Measurements from ENCODE around the gene HMCN2. TPM values are rescaled to one million over a fixed set of nuclear protein-coding genes. Genes with fewer than 3 reads are reported as not detected.
A peak's percentile ranks its signal among the peaks of the same experiment; 100 is the strongest.

The HMCN2 gene
- total RNA-seq, 6 experiments from 2014 or later = 0.31 to 2.0 (median 1.1) TPM

- ATAC-seq = peak; percentile 16 to 57 (median 45)
- intact Hi-C loops (cut with DNase I) = no loop called here
- 25% methylated on average over 3 of the region's 6 CpGs for WGBS (ENCODE audit: insufficient coverage, low coverage, low lambda C conversion rate, missing lambda C conversion rate)
- H3K9me3 ChIP-seq = peaks cover 0 to 4% (median 0%) of the 10 kb centered on the region in 4 donors
- peak overlapping the region in 1 of 3 donors; percentile 48 for H3K4me3 ChIP-seq
- DNase-seq = peak; percentile 31 to 95 (median 94)
- TF ChIP-seq CTCF (IDR thresholded peaks at IDR 0.05) = no peak
- no peak for TF ChIP-seq POLR2A (IDR thresholded peaks at IDR 0.05)
- peak overlapping the region in 2 of 3 donors; percentile 66 to 96 for H3K27ac ChIP-seq
- no peaks in the 10 kb centered on the region for H3K36me3 ChIP-seq
- H3K4me1 ChIP-seq = peaks cover 0 to 49% (median 2%) of the 10 kb centered on the region in 4 donors
- H3K27me3 ChIP-seq = no peaks in the 10 kb centered on the region
Measured at GRCh38 chr9:130438382-130438981, 172.9 kb downstream of the HMCN2 start.

DNA sequence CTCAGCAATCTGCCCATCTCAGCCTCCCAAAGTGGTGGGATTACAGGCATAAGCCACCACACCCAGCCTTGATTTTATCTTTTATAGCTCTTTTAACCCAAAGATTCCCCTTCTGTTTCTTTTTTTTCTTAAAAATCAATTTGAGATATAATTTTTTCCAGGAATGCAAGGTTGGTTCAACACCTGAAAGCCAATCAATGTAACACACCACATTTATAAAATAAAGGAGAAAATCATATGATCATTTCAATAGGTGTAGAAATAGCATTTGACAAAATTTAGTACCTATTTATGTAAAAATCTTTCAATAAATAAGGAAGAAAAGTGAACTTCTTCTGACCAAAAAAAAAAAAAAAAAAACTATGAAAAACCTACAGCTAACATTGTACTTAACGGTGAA is 175.5 kb downstream of the HMCN2 start:
- H3K36me3 ChIP-seq = no peaks in the 10 kb centered on the region
- H3K4me1 ChIP-seq = peaks cover 0 to 51% (median 7%) of the 10 kb centered on the region in 4 donors
- intact Hi-C loops (cut with DNase I) = no loop called here
- H3K9me3 ChIP-seq = peaks cover 0 to 4% (median 0%) of the 10 kb centered on the region in 4 donors
- no peak for ATAC-seq
- 100% methylated on average over 1 of the region's 1 CpG for WGBS (ENCODE audit: insufficient coverage, low coverage, low lambda C conversion rate, missing lambda C conversion rate)
- TF ChIP-seq CTCF (IDR thresholded peaks at IDR 0.05) (no peak), POLR2A (IDR thresholded peaks at IDR 0.05) (no peak)
- H3K4me3 ChIP-seq = no peak overlapping the region
- peak overlapping the region in 1 of 3 donors; percentile 96 for H3K27ac ChIP-seq
- DNase-seq = no peak
- H3K27me3 ChIP-seq = no peaks in the 10 kb centered on the region

DNA sequence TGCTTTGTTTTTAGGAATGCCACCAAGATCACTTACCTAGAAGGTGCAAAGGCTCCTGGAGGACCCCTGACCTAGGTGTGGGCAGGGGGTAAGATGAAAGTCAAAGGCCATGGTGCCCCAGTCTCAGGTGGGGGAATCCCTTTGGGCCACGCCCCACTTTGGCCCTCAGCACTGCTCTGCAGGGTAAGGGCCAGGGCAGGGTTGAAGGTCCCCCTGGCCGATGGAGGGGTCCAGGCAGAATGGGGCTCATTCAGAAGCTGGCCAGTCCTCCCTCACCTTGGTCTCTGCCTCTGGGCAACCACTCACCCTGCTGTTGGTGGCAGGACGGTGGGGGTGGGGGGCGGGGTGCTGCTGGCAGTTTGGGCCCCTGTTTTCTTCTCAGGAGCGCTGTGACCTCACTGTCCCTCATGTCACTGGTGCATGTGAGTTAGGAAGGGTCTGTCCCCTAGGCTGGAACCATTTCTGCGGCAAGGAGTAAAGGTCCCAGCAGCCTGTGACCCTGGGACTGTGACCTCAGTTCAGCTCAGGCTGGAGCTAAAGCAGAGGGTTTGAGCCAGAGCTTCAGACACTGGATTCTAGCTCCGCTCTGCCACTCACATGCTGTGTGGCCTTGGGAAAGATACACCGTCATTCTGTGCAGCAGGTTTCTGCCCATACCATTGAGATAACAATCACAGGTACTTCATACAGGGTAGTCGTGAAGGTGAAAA is 177.3 kb downstream of the HMCN2 start:
- TF ChIP-seq POLR2A (IDR thresholded peaks at IDR 0.05) (no peak), CTCF (IDR thresholded peaks at IDR 0.05) (no peak)

GRCh38 chr9:130443456-130443801 is 177.9 kb downstream of the HMCN2 start:
- DNase-seq = peak in 1 of 3 donors; percentile 52

More for the DNA sequence above, 177.3 kb downstream of the HMCN2 start:
- Histone ChIP-seq H3K4me1 (peaks cover 0 to 49% (median 13%) of the 10 kb centered on the region in 4 donors), H3K9me3 (peaks cover 0 to 4% (median 0%) of the 10 kb centered on the region in 4 donors), H3K27ac (peak overlapping the region in 2 of 3 donors; percentile 77 to 99), H3K4me3 (no peak overlapping the region), H3K36me3 (no peaks in the 10 kb centered on the region), H3K27me3 (no peaks in the 10 kb centered on the region)
- 18% methylated on average over 3 of the region's 9 CpGs for WGBS (ENCODE audit: insufficient coverage, low coverage, low lambda C conversion rate, missing lambda C conversion rate)
- peak; percentile 2 to 33 (median 24) for ATAC-seq
- intact Hi-C loops (cut with DNase I) = no loop called here
- peak; percentile 25 to 89 (median 83) for DNase-seq

More at GRCh38 chr9:130443456-130443801, 177.9 kb downstream of the HMCN2 start:
- Histone ChIP-seq H3K4me1 (peaks cover 0 to 49% (median 16%) of the 10 kb centered on the region in 4 donors), H3K27ac (peak overlapping the region in 2 of 3 donors; percentile 77 to 99), H3K9me3 (peaks cover 0 to 4% (median 0%) of the 10 kb centered on the region in 4 donors), H3K36me3 (no peaks in the 10 kb centered on the region), H3K27me3 (no peaks in the 10 kb centered on the region), H3K4me3 (no peak overlapping the region)
- intact Hi-C loops (cut with DNase I) = no loop called here
- no peak for TF ChIP-seq POLR2A (IDR thresholded peaks at IDR 0.05)
- TF ChIP-seq CTCF (IDR thresholded peaks at IDR 0.05) = no peak
- no peak for ATAC-seq
- WGBS (ENCODE audit: insufficient coverage, low coverage, low lambda C conversion rate, missing lambda C conversion rate) = 26% methylated on average over 3 of the region's 6 CpGs

All from right lobe of liver (tissue), 6 donors.